Tibial nerve (tissue), 3 donors: ENCODE results near the gene OR6K2.

ENCODE experiments used
- POLR2A ChIP-seq, 2 donors: fragments of 450-650 bp; IDR thresholded peaks; one replicate each; pipeline ENCODE4 v1.6.1; 2017; ENCODE audit warnings: antibody characterized with exemption in 2 of 2, mild to moderate bottlenecking in 2 of 2, moderate library complexity in 2 of 2
- TF ChIP-seq, protein P1 (sequence below), 5 experiments: fragments of 200-600 bp in 3 of 5; fragments of 450-650 bp in 2 of 5; sonication (generic) in 3 of 5; IDR thresholded peaks; one replicate each; pipeline ENCODE4 v1.5.1; 2016 to 2019; ENCODE audit warnings: antibody characterized with exemption in 5 of 5, mild to moderate bottlenecking in 3 of 5, moderate library complexity in 2 of 5

DNA sequence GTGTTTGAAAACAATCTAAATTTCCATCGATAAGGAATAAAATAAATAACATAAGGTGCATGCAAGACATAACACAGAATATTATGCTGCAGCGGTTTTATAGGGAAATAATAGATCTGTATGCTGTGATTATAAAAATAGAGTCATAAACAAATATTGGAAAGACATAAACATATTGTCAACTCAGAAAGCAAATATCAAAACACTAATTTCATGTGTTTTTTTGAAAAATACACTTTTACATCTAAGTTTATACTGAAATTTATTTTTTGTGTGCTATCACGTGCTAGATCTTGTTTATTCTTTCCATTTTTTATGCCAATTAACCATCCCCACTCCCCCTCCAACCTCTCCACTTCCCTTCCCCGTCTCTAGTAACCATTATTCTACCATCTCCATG lies 10.6 kb upstream of the OR6K2 start:
- TF ChIP-seq, protein P1, sequence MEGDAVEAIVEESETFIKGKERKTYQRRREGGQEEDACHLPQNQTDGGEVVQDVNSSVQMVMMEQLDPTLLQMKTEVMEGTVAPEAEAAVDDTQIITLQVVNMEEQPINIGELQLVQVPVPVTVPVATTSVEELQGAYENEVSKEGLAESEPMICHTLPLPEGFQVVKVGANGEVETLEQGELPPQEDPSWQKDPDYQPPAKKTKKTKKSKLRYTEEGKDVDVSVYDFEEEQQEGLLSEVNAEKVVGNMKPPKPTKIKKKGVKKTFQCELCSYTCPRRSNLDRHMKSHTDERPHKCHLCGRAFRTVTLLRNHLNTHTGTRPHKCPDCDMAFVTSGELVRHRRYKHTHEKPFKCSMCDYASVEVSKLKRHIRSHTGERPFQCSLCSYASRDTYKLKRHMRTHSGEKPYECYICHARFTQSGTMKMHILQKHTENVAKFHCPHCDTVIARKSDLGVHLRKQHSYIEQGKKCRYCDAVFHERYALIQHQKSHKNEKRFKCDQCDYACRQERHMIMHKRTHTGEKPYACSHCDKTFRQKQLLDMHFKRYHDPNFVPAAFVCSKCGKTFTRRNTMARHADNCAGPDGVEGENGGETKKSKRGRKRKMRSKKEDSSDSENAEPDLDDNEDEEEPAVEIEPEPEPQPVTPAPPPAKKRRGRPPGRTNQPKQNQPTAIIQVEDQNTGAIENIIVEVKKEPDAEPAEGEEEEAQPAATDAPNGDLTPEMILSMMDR (IDR thresholded peaks at IDR 0.05) = no peak
- TF ChIP-seq POLR2A (IDR thresholded peaks at IDR 0.05) = no peak
